Glutamatergic neuron (in vitro differentiated cells): Measurements from ENCODE around the gene NDST3. TPM values are rescaled to one million over a fixed set of nuclear protein-coding genes. Genes with fewer than 3 reads are reported as not detected.

Source experiments
- DNase-seq: peaks from one replicate; pipeline ENCODE4 v3.0.0; 2022
- H3K27ac Mint-ChIP-seq: one replicate; pipeline ENCODE4 v1.8.0; 2020; ENCODE audit warnings: mild to moderate bottlenecking, mixed read lengths, inconsistent platforms; ENCODE audit not compliant: unreplicated experiment
- H3K27me3 Mint-ChIP-seq: one replicate; pipeline ENCODE4 v1.8.0; 2020; ENCODE audit warnings: mild to moderate bottlenecking, moderate library complexity, mixed read lengths, inconsistent platforms; ENCODE audit not compliant: unreplicated experiment
- H3K36me3 Mint-ChIP-seq: one replicate; pipeline ENCODE4 v1.8.0; 2020; ENCODE audit warnings: mild to moderate bottlenecking, mixed read lengths, inconsistent platforms; ENCODE audit not compliant: unreplicated experiment
- H3K4me1 Mint-ChIP-seq: one replicate; pipeline ENCODE4 v1.8.0; 2020; ENCODE audit warnings: mild to moderate bottlenecking, low read depth, mixed read lengths, inconsistent platforms; ENCODE audit not compliant: unreplicated experiment
- H3K4me3 Mint-ChIP-seq: one replicate; pipeline ENCODE4 v1.8.0; 2020; ENCODE audit warnings: mild to moderate bottlenecking, mixed read lengths, inconsistent platforms; ENCODE audit not compliant: unreplicated experiment
- H3K9me3 Mint-ChIP-seq: one replicate; pipeline ENCODE4 v1.8.0; 2020; ENCODE audit warnings: mild to moderate bottlenecking, moderate library complexity, mixed read lengths, inconsistent platforms; ENCODE audit not compliant: unreplicated experiment
- CTCF ChIP-seq: fragments of 200-600 bp; sonication (generic); IDR thresholded peaks from one replicate; pipeline ENCODE4 v1.5.0; 2021; ENCODE audit not compliant: partially characterized antibody, unreplicated experiment
- total RNA-seq: library from RNA; stranded (reverse); fragmentation: NEBNext Ultra II Directional; extraction: Animal tissue kit (Norgen Biotek cat#: 25700); gene quantifications from one replicate; pipeline ENCODE4 v1.2.1, GENCODE V29; 2021; ENCODE audit not compliant: unreplicated experiment

Gene NDST3
- total RNA-seq, 1 donor from 2014 or later, result 38.4 TPM

- Mint-ChIP-seq H3K27ac (no peak overlapping the region), H3K4me3 (no peak overlapping the region), H3K4me1 (no peaks in the 10 kb centered on the region), H3K9me3 (no peaks in the 10 kb centered on the region), H3K27me3 (no peaks in the 10 kb centered on the region), H3K36me3 (no peaks in the 10 kb centered on the region)
- TF ChIP-seq CTCF, result no peak
- no peak for DNase-seq
Observed at GRCh38 chr4:118112117-118113046, 78.1 kb downstream of the NDST3 start.

GRCh38 chr4:118113220-118113619 is 78.9 kb downstream of the NDST3 start:
- no peaks in the 10 kb centered on the region for H3K9me3 Mint-ChIP-seq
- H3K4me3 Mint-ChIP-seq, result no peak overlapping the region
- no peaks in the 10 kb centered on the region for H3K36me3 Mint-ChIP-seq
- H3K27me3 Mint-ChIP-seq, result no peaks in the 10 kb centered on the region
- no peak for DNase-seq
- no peaks in the 10 kb centered on the region for H3K4me1 Mint-ChIP-seq
- no peak for TF ChIP-seq CTCF
- H3K27ac Mint-ChIP-seq, result no peak overlapping the region

- H3K27ac Mint-ChIP-seq, result no peak overlapping the region
- H3K36me3 Mint-ChIP-seq, result no peaks in the 10 kb centered on the region
- no peaks in the 10 kb centered on the region for H3K4me1 Mint-ChIP-seq
- no peak for TF ChIP-seq CTCF
- no peaks in the 10 kb centered on the region for H3K9me3 Mint-ChIP-seq
- H3K4me3 Mint-ChIP-seq, result no peak overlapping the region
- DNase-seq, result no peak
- no peaks in the 10 kb centered on the region for H3K27me3 Mint-ChIP-seq
Observed at GRCh38 chr4:118114720-118115119, 80.4 kb downstream of the NDST3 start.

GRCh38 chr4:118120120-118120760 is 86.0 kb downstream of the NDST3 start:
- Mint-ChIP-seq H3K36me3 (no peaks in the 10 kb centered on the region), H3K27me3 (no peaks in the 10 kb centered on the region), H3K4me3 (no peak overlapping the region), H3K27ac (no peak overlapping the region), H3K9me3 (peaks cover 3% of the 10 kb centered on the region), H3K4me1 (no peaks in the 10 kb centered on the region)
- no peak for DNase-seq
- no peak for TF ChIP-seq CTCF

GRCh38 chr4:118124997-118125396 is 90.7 kb downstream of the NDST3 start:
- no peak for TF ChIP-seq CTCF
- H3K4me3 Mint-ChIP-seq, result no peak overlapping the region
- no peak for DNase-seq
- H3K9me3 Mint-ChIP-seq, result peaks cover 3% of the 10 kb centered on the region
- no peaks in the 10 kb centered on the region for H3K27me3 Mint-ChIP-seq
- no peaks in the 10 kb centered on the region for H3K4me1 Mint-ChIP-seq
- no peak overlapping the region for H3K27ac Mint-ChIP-seq
- peaks cover 3% of the 10 kb centered on the region for H3K36me3 Mint-ChIP-seq
